GM19324 (cell line): ENCODE data around the gene ALX4.

Experiments used
- ATAC-seq: cut with Tn5 transposase; IDR thresholded peaks from one replicate; pipeline ENCODE4 v1.9.1; 2021; ENCODE audit warnings: mild to moderate bottlenecking, moderate library complexity; ENCODE audit not compliant: unreplicated experiment, low FRiP score

The ALX4 gene

DNA sequence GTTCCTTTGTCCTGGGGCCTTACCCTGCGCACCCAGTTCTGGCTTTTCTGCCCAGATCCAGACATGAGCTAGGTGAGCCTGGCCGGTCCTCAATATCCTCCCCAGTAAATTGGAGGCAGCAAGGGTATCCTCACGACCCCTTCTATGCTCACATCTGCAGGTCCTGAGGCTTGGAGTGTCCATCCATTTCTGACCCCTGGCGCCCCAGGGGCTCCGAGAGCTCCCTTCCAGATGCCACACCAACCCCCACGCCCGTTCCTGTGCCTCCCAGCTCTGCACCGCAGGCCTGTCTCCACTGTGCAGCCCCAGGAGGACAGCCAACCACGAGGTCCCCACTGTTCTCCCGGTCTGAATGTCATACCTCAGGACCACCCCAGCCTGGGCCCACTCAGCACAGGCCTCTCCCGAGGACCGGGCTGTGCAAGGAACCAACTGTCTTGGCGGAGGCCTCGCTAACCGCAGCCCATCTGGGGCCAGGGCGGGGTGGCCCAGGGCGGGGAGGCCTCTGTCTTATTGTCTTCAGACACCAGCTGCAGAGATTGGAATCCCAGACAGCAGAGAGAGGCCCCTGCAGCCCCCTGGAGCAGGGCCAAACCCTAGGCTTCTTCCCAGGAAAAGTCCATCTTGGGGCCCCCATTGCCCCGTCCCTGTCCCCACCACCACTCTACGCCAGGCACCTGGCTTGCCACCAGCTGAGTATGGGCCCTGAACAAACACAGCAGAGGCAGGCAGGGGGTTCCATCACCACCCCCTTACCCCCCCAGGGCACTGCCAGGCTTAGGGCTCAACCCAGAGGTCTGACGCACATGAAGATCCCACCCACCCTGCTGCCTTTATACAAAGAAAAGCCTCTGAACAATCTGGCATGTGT lies 39.3 kb downstream of the ALX4 start:
- no peak for ATAC-seq

DNA sequence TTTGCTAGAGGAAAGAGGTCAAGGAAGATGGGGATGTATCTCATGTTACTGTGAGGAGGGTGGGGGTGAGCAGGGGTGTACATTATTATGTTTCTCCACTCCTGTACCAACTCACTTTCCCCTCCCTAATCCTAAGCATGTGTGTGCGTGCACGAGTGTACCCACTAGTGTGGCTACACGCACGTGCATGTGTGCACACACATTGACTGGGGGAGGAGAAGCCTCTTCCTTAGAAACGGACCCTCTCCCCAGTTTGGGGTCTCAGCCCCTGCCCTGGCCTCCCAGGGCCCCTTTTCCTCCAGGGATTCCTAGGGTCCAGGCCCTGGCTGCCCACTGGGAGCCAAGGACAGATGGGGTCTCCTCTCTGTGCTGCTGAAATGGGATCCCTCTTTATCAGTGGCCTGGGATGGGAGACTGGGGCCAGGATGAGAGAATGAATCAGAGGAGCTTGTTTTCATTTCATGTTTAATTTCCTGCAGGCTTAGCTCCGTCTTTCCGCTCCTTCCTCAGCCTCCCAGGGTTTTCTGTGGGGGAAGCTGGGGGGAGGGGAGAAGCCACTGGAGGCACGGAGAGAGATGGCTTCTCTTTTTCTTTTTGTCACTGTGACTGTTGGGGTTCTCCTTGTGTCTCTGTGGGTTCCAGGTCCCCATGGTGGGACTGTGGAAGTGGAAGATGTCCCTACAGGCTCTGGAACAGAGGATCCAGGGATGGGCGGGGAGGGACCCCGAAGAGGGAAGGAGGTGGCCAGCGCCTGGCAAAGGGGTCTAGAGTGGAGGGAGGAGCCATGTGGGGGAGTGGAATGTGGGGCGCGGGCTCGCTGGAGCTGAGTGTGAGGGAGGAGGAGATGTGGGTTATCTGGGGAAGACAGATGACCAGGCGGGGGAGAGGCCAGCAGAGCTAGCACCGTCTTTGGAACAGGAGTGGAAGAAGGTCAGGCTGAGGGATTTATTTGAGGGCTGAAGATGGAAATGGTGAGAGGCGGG lies 40.3 kb downstream of the ALX4 start:
- no peak for ATAC-seq

DNA sequence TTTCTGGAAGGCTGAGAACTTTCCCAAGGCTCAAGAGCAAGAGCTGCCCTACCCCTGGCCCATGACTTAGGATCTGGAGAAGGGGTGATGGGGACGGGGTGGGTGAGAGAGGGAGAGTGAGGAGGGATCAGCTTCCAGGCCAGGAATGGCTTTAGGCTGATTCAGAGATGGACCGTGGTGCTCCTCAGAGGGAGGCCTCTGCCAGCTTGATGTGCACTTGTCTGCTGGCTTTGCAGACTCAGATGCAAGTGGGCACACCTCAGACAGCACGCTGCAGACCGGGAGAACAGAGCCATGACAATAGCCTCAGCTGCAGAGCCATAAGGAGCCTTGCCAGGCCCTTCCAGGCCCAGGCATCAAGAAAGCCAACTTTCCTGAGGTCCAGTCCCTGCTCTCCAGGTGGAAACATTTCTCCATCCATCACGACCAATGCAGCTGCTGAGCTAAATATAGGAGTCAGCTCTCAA lies 41.3 kb downstream of the ALX4 start:
- no peak for ATAC-seq

DNA sequence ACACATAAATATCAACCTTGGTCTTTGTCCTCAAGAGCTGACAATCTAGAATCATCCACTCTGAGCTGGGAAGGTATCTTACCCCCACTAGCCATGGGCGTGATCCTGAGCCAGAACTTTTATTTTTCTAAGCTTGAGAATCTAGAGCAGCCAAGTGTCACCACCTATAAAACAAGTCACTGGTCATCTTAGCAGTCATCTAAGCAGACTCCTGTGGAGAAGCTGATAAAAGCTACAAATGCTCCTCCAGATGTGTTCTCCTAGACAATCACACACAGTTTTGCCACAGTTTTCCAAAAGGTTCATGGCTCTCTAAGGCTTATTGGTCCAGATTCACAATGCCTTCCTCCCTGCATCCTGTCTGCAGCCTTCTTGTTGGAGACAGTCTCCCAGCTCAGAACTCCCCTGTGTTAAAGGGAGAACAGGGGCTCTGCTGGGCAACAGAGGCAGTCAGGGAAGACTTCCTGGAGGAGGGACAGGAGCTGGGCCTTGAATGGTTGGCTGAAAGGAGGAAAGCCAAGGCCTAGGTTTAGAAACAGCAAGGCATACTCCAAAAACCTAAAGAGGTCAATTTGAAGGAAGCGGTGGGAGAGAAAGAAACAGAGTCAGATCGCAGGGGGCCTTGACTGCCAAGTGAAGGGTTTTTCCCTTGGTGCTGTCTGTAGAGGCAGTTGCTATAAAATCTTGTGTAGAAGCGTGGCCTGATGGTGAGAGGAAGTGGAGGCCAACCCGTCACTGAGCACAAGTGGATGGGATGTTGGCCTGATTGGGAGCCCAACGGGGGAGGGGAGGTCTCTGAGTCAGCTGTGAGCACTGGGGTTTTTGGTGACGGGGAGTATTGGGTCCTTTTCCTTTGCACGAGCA lies 42.0 kb downstream of the ALX4 start:
- ATAC-seq: no peak

DNA sequence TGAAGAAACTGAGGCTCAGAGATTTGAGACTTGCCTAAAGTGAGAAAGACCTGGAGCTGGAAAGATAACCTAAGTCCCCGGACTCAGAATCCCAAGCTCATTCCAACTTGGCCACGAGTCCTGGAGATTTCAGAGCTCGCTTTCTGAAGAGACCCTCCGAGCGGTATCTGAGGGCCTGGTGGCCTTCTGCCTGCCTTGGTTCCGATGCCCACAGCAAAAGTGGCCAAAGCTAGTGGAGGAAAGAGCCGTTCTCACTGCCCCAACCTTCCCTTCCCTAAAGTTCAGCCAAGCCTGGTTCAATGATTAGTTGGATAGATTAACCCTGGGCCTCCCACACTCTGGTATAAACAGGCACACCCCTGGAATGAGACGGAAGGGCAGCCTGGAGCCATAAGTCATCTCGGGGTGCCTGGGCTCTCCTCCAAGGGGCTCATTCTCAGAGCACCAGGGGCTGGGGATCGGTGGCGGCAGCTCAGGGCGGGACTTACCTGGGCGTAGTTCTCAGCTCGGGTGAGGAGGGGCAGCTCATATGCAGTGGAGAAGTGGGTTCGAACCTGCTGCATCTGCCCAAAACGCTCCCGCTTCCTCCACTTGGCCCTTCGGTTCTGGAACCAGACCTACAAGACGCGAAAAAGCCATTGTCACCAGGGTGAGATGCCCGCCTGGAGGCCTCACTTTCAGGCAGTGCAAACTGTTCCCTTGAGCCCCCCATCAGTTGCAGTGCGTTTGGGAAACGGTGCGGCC lies 42.8 kb downstream of the ALX4 start:
- ATAC-seq: no peak

DNA sequence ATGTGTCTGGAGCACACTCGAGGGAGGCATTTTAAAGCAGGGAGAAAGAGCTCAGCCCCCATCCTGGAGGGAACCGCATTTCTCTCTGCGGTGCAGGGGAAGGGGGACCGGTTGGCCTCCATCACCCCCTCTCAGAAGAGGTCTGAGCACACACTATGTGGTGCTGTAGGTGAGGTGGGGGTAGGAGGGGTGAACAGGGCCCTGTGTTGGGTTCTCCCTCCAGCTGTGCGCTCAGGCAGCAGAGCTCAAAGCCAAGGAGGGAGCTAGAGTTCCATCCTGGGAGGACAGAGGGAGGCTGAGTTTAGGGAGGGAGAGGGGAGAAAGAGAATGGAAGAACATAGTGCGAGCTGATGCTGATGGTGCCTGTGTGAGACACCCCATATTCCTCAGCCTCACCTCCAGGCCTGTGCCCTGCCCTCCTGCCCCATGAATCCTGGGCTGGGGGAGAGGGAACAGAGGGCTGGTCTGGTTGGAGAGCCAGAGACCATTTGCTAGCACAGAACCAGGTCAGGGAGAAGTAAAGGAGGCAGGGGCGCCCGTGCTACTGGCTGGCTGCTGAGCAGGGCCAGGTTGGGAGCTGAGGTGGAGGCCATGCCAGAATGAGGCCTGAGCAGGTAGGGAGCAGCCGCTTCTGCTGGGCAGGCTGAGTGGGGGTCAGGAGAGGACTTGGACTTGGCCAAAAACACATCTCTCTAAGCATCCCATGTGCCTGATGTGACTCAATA lies 43.7 kb downstream of the ALX4 start:
- no peak for ATAC-seq

DNA sequence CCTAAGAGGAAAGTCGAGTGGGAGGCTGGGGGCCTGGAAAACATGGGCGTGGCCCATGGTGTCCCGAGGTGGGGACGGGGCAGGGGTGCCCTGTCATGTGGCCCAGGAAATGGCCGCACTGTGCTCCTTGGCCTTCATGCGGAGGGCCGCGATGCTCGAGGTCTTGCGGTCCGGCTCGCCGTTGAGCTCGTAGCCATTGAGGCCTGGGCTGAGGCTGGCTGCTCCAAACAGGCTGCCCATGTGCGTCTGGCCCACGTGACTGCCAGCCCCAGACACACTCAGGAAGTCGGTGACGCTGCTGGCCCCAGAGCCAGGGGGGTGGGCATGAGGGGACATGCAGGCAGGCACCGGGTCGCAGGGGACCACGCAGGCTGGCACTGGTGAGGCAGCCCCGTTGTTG lies 45.2 kb downstream of the ALX4 start:
- ATAC-seq: no peak

DNA sequence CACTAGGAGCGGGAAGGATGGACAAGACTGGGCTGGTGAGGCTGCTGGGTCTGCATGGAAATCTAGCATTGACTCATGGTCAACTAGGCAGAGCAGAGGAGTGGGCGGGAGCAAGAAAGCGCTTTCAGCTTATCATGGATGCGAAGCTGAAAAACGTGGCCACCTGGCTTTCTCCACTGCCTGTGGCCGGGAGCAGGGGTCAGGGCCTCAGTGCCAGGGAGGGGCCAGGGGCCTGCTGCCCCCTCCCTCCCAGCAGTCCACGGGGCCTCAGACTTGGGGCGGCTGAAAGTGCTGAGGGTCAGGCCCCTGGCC lies 45.5 kb downstream of the ALX4 start:
- ATAC-seq: no peak

DNA sequence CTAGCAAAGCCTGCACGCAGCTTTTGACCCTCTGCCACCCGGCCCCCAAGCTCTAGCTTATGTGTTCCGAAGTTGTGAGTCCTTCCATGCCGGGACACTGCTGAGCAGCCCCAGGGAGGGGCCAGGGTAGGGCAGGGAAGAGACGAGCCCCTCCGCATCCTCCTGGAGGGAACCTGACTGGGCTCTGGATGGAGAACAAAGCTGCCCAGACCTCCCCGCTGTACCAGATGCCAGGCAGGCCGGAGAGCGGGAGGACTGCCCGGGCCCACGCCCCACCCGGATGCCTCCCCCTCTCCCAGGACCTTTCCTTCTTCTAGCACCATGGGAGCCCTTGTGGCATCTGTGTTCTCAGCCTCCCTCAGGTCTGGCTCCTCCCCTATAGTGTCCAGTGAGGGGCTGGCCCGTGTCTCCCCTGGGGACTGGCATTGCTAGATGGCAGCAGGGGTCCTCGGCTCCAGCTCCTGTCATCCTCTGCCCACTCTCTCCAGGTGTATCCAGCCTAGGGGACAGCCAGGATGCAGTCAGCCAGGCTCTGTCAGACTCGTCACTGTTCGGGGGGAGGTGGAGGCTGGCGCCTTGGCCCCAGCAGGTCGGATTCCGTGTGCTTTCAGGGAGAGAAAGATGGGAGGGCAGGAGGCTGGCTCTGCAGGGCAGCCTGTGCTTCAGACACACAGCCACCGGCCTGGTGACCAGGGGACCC lies 46.1 kb downstream of the ALX4 start:
- no peak for ATAC-seq

DNA sequence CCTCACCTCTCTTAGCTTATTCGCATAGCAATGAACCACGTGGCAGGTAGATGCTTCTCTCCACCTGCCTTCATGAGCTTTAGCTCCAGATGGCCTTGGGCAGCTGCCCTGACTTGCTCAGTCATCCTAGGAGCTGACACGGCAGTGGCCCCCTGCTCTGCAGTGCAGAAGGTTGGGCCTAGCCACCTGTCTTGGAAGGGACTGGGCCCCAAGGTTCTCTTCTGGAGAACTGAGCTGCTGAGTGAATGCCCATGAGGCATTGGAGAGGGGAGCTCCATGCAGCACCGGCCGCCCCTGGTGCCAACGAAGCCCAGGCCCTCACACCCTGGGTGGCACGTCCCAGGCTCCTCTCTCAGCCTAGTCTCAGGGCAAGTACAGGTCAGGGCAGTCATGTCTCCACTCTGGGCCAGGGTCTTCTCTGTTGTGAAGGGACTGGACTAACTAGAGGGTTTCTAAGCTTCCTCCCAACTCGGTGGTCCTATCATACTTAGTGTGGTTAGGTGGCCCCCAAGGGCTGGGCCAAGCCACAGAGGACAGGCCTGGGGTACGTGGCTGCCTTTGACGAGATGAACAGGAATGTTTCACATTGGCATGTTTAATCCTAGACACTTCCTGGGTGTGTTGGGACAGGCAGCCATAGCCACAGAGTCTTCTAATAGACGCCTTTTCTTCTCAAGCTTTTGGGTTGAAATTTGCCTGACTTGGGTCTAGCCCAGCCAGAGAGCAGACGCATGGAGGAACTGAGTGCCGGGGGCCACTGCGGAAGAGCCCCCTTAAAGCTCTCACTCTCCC lies 47.9 kb downstream of the ALX4 start:
- ATAC-seq: no peak

DNA sequence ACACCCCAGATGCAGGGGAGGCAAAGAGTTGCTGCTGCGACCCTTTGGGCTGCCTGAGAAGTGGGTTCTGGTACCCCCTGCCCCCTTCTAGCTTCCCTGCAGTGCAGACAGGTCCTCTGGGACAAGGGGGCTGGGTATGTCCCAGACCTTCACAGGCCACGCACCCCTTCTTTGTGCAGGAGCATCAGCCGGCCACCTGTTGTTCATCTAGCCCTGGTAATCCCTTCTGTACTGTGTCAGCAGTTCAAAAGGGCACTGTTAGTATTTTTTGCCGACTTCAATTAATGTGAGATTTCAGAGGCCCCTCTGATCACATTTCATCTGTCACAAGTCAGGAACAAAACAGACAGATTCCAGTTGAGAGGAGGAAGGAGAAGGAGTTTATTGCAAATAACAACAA lies 49.9 kb downstream of the ALX4 start:
- no peak for ATAC-seq

DNA sequence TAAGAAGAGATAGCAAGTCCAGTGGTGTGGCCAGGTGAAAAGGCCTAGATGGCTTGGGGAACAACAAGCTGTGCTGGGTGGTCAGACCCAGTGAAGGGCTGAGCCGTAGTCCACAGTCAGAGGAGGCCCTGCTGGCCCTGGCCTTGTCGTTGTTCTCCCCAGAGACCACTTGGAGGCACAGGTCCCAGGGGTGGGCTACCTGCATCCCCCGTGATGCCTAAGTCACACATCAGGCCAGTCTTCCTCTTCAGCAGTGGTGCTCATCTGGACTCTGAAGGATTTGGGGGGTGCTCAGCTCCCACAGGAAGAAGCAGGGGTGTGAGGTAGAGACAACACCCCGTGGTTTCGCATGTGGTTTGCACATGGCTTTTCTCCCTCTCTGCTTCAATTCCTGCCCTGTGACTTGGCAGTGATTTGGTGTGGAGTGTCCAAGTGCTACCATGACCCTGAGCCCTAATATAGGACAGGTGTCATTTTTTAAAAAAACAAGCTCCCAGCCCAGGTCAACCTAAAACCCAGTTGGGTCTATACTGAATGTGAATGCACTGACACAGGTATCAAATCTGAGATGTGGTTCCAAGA lies 51.0 kb downstream of the ALX4 start:
- no peak for ATAC-seq

DNA sequence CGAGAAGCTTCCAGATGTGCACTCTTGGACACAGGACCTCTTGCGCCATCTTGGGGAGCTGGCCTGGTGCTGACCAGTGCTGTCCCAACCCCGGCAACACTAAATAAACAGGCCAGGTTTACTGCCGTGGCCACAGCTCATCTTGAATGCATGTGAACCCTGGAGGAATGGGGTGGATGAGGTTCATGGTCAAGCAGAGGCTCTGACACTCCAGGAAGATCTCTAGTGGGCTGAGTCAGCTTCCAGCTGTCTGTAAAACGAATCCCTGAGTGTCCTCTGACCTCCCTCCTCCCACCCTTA lies 51.8 kb downstream of the ALX4 start:
- no peak for ATAC-seq

DNA sequence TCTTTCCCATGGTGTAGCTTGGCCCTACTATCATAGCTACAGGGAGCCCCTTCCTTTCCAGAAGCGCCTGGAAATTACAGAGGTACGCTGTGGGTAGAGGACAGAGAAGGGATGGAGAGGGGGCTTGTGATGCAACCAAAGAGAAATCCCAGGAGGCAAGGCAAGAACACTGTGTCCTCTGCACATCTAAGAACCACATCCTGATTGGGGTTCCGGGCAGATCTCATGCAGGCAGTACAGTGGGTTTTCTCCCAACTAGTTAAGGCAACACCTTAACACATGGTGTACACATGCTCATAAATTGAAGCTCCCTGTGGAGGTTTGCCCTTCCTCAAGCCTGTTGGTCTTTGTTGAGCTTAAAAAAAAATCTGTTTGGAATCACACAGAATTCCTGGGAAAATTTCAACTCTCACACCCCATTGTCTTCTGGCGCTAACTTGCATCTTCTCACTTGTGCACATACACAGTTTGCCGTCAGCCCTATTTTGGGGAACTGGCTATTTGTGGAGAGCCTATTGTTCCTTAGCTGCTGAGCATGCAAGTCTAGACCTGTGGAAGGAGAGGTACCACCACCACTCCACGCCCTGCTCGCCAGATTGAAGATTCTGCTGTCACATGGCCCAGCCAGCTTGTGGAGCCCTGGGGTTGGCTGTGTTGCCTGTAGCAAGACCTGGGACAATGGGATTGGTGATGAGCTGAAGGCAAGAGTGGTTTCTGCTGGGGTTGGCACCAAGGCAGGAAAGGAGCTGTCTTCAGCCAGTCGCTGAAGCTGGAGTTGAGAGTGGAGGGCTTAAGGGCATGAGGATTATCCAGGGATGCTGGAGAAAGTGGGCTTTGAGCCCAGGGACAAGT lies 52.4 kb downstream of the ALX4 start:
- no peak for ATAC-seq

DNA sequence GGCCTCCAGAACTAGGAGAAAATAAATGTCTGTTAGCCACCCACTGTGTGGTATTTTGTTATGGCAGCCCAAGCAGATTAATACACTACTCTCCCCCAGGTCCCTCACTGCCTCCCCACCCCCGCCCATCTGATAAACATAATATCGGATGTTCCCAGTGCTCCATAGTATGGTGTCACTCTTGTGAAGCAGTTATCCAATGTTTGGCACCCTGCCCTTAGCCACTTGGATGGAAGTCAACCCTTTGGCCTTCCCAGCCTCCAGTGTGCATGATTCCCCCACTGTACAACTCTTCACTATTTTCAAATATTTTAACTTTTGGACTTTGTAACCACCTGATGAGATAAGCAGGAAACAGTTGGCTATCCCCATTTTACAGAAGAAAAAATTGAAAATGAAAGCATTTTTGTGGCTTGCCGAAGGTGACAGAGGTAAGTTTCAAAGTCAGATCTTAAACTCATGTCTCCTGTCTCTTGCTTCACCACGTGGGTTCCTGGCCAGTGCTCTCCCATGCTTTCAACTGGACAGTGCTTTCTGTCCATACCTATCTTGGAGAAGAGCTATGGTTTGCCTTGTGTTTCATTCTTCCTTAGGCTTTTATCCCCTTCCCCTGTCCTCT lies 53.2 kb downstream of the ALX4 start:
- ATAC-seq: peak; percentile 63

DNA sequence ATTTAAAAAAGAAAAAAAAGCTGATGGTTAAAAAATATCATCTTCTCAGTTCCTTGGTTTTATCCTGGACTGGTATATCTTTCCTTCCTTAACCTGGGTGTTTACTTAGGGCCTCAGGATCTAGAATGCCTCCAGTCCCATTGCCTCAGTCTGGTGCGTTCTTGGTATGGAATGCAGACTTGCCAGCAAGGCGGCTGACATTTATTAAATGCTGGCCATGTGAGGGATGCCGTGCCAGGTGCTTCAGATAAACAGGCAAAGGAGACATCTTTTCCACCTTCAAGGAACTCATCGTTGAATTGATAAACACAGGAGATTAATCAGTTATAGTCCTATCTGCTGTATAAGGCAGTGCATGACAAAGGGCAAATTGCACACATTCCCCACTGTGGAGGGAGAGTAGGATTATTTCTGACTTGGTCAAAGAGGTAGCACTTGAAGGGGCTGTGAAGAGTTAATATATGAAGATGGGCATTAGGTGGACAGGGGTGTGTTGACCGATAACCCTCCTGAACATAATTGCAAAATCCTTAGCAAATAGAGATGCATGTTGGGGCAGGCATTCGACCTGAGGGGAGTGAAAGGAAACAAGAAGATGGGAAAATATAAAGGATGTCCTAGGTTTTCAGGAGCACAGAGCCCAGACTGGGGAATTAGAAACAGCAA lies 54.4 kb downstream of the ALX4 start:
- ATAC-seq: no peak
